Fibroblast of mammary gland (primary cell): ENCODE data around the gene DMTF1.
"Not testable (repeated sequence)": the region's sequence is repeated elsewhere in the genome, so short reads cannot be mapped to it uniquely, and the experiment has no call there.

Source experiments
- DNase-seq: peaks from one replicate; pipeline ENCODE4 v3.0.0-alpha.2; 2010; ENCODE audit warnings: low read depth
- H3K4me3 ChIP-seq: 2 replicates; pipeline ENCODE4 v1.5.1; 2011; ENCODE audit warnings: low read depth, mild to moderate bottlenecking, low read length, moderate library complexity; ENCODE audit not compliant: control insufficient read depth
- TF ChIP-seq, protein P1 (sequence below): conservative IDR thresholded peaks from 2 replicates; pipeline ENCODE4 v1.5.1; 2011; ENCODE audit warnings: low read depth, low read length, inconsistent platforms; ENCODE audit not compliant: control insufficient read depth, insufficient read depth

DMTF1 gene

DNA sequence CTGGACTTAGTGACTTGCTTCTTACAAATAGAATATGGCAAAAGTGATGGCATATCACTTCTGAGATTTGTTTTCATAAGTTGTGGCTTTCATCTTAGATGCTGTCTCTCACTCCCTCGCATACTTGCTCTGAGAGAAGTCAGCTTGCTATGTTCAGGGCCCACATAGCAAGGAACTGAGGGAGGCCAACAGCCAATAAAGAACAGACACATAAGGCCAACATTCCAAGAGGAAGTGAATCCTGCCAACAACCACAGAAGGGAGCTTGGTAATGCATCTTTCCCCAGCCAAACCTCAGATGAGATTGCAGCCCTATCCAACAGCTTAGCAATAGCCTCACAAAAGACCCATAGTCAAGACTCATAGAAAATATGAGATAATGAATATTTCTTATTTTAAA lies 39.2 kb upstream of the DMTF1 start:
- TF ChIP-seq, protein P1, sequence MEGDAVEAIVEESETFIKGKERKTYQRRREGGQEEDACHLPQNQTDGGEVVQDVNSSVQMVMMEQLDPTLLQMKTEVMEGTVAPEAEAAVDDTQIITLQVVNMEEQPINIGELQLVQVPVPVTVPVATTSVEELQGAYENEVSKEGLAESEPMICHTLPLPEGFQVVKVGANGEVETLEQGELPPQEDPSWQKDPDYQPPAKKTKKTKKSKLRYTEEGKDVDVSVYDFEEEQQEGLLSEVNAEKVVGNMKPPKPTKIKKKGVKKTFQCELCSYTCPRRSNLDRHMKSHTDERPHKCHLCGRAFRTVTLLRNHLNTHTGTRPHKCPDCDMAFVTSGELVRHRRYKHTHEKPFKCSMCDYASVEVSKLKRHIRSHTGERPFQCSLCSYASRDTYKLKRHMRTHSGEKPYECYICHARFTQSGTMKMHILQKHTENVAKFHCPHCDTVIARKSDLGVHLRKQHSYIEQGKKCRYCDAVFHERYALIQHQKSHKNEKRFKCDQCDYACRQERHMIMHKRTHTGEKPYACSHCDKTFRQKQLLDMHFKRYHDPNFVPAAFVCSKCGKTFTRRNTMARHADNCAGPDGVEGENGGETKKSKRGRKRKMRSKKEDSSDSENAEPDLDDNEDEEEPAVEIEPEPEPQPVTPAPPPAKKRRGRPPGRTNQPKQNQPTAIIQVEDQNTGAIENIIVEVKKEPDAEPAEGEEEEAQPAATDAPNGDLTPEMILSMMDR, result no peak
- H3K4me3 ChIP-seq, result no peak overlapping the region
- peak; percentile 51 for DNase-seq

- not testable (repeated sequence) for DNase-seq, H3K4me3 ChIP-seq
Measured at GRCh38 chr7:87113904-87114303, 38.3 kb upstream of the DMTF1 start.

DNA sequence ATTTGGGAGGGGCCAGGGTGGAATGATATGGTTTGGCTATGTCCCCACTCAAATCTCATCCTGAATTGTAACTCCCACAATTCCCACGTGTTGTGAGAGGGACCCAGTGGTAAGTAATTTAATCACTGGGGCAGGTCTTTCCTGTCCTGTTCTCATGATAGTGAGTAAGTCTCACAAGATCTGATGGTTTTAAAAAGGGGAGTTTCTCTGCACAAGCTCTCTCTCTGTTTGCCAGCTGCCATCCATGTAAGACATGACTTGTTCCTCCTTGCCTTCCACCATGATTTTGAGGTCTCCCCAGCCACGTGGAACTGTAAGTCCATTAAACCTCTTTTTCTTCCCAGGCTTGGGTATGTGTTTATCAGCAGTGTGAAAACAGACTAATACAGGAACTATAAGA lies 36.5 kb upstream of the DMTF1 start:
- DNase-seq, H3K4me3 ChIP-seq: not testable (repeated sequence)

- no peak overlapping the region for H3K4me3 ChIP-seq
- no peak for DNase-seq
- TF ChIP-seq, protein P1, result no peak
Measured at GRCh38 chr7:87116315-87116714, 35.9 kb upstream of the DMTF1 start.

GRCh38 chr7:87119581-87119980 lies 32.7 kb upstream of the DMTF1 start:
- TF ChIP-seq, protein P1, result no peak
- H3K4me3 ChIP-seq, result no peak overlapping the region
- peak; percentile 2 for DNase-seq

DNA sequence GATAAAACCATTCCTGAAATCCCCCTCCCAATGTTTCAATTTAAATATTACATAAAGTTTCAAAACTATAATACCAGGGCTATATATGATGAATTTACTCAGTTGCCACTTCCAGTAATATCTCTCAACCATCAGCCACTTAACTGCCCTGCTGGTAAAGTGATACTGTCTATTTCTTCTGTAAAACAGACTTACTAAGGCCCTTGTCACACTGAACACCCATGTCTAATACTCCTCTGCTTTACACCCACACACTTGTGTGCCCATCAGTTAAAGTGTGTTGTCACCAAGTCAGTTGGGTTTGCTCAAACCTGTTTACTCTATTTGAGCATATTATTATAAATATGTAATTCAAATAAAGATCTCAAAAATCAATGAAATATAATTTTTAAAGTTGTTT lies 29.1 kb upstream of the DMTF1 start:
- TF ChIP-seq, protein P1, result no peak
- no peak for DNase-seq
- no peak overlapping the region for H3K4me3 ChIP-seq

- no peak for DNase-seq
- H3K4me3 ChIP-seq, result no peak overlapping the region
- TF ChIP-seq, protein P1, result no peak
Measured at GRCh38 chr7:87127019-87127418, 25.2 kb upstream of the DMTF1 start.

- no peak for DNase-seq
- no peak overlapping the region for H3K4me3 ChIP-seq
- TF ChIP-seq, protein P1, result no peak
Measured at GRCh38 chr7:87128861-87129267, 23.4 kb upstream of the DMTF1 start.
